Bronchus fibroblast of lung (primary cell): ENCODE results near the gene ACSL1. TPM values are rescaled to one million over a fixed set of nuclear protein-coding genes. Genes with fewer than 3 reads are reported as not detected.

Source experiments
- total RNA-seq: library from RNA; depleted of rRNA; stranded (reverse); fragments of >200 nt; gene quantifications from 2 replicates; pipeline ENCODE4 v1.2.3, GENCODE V29; 2015

ACSL1 gene, protein sequence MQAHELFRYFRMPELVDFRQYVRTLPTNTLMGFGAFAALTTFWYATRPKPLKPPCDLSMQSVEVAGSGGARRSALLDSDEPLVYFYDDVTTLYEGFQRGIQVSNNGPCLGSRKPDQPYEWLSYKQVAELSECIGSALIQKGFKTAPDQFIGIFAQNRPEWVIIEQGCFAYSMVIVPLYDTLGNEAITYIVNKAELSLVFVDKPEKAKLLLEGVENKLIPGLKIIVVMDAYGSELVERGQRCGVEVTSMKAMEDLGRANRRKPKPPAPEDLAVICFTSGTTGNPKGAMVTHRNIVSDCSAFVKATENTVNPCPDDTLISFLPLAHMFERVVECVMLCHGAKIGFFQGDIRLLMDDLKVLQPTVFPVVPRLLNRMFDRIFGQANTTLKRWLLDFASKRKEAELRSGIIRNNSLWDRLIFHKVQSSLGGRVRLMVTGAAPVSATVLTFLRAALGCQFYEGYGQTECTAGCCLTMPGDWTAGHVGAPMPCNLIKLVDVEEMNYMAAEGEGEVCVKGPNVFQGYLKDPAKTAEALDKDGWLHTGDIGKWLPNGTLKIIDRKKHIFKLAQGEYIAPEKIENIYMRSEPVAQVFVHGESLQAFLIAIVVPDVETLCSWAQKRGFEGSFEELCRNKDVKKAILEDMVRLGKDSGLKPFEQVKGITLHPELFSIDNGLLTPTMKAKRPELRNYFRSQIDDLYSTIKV
- 11.3 and 13.4 TPM in 2 replicates for total RNA-seq

GRCh38 chr4:184825896-184826690 is at the start of gene ACSL1:
ACSL1 (minus strand) TSS chr4:184825968; CDS start chr4:184803514, 22,454 bp downstream.

DNA sequence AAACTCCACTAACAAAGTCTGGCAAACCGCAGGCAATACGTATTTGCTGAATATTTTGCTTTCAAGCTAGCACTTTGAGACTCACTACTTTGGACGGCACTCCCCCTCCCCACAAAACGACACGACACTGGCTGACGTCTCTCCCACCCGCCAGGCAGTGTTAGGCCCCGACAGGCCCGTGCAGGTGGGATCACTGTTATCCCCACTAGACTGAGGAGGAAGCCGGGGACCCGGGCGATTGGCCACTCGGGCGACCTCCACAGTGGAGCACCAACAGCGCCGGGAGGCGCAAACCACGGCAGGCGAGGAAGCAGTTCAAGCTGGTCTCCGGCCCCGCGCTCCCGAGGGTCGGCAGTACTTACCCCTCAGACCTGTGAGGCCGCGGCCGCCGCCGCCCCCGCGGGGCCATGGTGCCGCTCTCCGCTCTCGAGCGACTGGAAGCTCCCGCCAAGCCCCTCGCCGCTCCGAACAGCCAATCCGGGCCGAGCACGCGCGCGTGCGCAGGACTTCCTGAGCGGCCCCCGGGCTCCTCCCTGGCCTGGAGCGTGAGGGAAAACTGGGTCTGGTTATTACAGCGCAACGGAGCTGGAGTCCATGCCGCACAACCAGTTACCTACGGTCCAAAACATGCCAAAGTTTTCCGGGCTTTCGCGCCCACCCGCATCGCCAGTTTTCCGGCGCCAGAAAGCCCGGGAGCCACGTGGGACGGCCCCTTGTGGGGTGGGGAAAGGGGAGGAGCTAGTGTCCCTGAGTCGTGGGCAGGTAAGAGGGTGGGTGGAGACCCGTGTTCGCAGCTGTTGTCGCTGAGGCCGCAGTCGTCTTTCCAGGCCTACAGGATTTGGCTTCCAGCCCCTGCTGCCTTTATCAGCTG is 91.9 kb downstream of the ACSL1 start, which contains the start of gene CENPU:
Gene CENPU (minus strand): TSS at position 443 of the 871 bp plus-strand sequence. CDS start 34 bp downstream, at position 409.

Other genes starting within 250 kb of the ACSL1 start
- 17.4 and 21.2 TPM in 2 replicates for gene CASP3, start 176.5 kb downstream of the ACSL1 start, total RNA-seq
- gene PRIMPOL, start 176.2 kb downstream of the ACSL1 start, total RNA-seq, result 13.8 and 20.8 TPM in 2 replicates
- gene CENPU, start 91.9 kb downstream of the ACSL1 start, total RNA-seq, result 34.3 and 41.7 TPM in 2 replicates
- not detected in 2 replicates for gene HELT, start 192.5 kb upstream of the ACSL1 start, total RNA-seq